ENCODE results near the gene JAML. TPM values are rescaled to one million over a fixed set of nuclear protein-coding genes. Genes with fewer than 3 reads are reported as not detected.

The JAML gene
- total RNA-seq, 1 experiment from 2014 or later, result 0.30 TPM

DNA sequence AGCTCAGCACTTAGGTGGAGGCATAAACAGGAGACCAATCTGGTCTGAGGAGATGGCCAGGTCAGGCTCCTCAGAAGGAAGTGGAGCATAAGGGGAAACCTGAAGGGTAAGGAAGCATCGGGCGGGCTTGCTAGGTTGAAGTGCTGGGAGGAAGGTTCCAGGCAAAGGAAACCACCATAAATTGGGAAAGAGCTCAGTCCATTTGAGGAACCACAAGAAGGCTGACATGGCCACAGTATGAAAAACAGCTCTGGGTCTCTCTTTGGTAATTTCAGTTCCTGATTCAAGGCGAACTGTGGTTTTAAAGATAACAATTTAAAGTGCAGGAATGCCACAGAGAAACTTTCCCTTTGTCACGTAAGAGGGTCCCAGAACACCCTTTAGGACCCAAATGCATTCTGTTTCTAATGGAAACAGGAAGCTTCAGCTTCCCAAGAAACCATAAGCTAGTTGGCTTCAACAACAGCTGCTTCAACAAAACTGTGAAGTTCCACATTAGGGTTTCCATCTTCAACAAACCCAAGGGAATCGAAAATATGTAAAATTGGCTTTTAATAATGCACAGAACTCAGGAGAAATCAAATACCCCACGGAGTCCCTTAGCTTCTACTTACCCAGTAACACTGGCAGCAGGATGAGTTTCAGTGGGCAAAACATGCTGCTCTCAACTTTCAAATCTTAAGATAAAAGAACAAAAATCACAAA lies 10.4 kb downstream of the JAML start:
- Histone ChIP-seq H3K79me2 (ENCODE audit: insufficient read depth, low read length) (no peaks in the 10 kb centered on the region), H3K4me3 (replicated peaks in 1 of 2; ENCODE audit: low read depth in 1 of 2, low read length in 2 of 2) (no peak overlapping the region), H3K36me3 (ENCODE audit: control insufficient read depth in 1 of 2, insufficient read depth in 2 of 2, low read length in 2 of 2) (no peaks in the 10 kb centered on the region), H3K9me2 (ENCODE audit: insufficient read depth) (no peaks in the 10 kb centered on the region), H3K9ac (ENCODE audit: low read length) (no peak overlapping the region), H3K4me2 (ENCODE audit: low read length) (no peak overlapping the region), H2AFZ (ENCODE audit: low read depth, low read length, poor library complexity, severe bottlenecking) (no peak overlapping the region), H4K20me1 (ENCODE audit: insufficient read depth) (no peaks in the 10 kb centered on the region), H3K27me3 (ENCODE audit: insufficient read depth, low read length) (peaks cover 16% of the 10 kb centered on the region; the same call in 1 of the 2 replicates), H3K4me1 (ENCODE audit: control insufficient read depth in 1 of 2, insufficient read depth in 2 of 2, low read length in 2 of 2) (no peaks in the 10 kb centered on the region), H3K9me3 (ENCODE audit: control insufficient read depth in 1 of 2, insufficient read depth in 1 of 2, low read depth in 1 of 2, low read length in 2 of 2) (no peaks in the 10 kb centered on the region), H3K27ac (ENCODE audit: low read depth, low read length) (no peak overlapping the region)
- TF ChIP-seq REST (IDR thresholded peaks at IDR 0.05; ENCODE audit: low read depth) (no peak), TCF7L2 (IDR thresholded peaks at IDR 0.05; ENCODE audit: borderline replicate concordance, extremely low read depth, insufficient read depth, insufficient read length) (no peak), EZH2phosphoT487 (IDR thresholded peaks at IDR 0.05; ENCODE audit: borderline replicate concordance) (no peak), CEBPB (IDR thresholded peaks at IDR 0.05; ENCODE audit: low read depth) (no peak), ZFX (IDR thresholded peaks at IDR 0.05) (no peak)
- ATAC-seq, result no peak
- no TSS peak for BruUV-seq (replicated peaks)
- intact Hi-C loops (cut with micrococcal nuclease), result no loop called here
- ChIA-PET RAD21 (ENCODE audit: low non-redundant PET in 1 of 2, low total read pairs in 2 of 2, uncharacterized antibody in 2 of 2, unreplicated experiment in 2 of 2) (no interaction called here), CTCF (interaction anchor here (2.5 kb wide), 1 partner anchor 16 kb away, joined by 10 read pairs; no protein-coding TSS in a partner anchor), POLR2A (no interaction called here)
- no peak for DNase-seq (ENCODE audit: low read depth, low spot score)
